ENCODE results near the gene GNAI2.

DNA sequence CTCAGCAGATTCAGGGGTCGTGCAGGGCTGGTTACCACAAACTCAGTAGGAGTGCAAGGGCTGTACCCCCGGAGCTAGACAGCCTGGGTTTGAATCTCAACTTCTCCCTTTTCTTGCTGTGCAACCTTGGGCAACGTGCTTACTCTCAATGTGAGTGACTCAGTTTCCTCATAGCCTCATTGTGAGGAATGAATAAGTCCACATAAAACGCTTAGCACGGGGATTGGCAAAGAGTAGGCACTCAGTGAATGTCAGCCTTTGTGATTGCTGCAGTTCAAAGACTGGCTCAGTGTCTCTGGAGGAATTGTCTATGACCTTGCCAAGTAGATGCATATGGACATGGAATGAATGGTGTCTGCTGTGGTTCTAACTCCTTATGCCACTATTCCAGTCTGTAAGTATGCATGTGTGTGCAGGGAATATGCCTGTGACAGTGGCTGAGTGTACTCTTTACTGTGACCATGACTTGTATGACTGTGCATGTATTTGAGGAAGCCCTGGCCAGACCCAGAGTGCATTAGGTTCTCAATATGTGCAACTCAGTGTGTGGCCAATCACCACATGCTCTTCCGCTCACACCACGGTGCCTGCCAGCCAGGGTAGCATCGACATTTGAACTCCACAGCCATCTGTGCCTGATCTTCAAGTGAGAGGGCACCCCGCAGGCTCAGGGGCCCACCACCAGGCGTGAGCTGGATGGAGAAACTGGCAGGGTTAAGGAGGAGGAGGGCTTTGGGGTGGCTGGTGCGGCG is 64.1 kb downstream of the GNAI2 start:
- TF ChIP-seq, protein P1, sequence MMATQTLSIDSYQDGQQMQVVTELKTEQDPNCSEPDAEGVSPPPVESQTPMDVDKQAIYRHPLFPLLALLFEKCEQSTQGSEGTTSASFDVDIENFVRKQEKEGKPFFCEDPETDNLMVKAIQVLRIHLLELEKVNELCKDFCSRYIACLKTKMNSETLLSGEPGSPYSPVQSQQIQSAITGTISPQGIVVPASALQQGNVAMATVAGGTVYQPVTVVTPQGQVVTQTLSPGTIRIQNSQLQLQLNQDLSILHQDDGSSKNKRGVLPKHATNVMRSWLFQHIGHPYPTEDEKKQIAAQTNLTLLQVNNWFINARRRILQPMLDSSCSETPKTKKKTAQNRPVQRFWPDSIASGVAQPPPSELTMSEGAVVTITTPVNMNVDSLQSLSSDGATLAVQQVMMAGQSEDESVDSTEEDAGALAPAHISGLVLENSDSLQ (IDR thresholded peaks at IDR 0.05), result no peak
- no peak for TF ChIP-seq SP1 (IDR thresholded peaks at IDR 0.05)
- TF ChIP-seq LEF1 (IDR thresholded peaks at IDR 0.05; ENCODE audit: borderline replicate concordance), result no peak
